ENCODE data around the gene NIPBL. TPM values are rescaled to one million over a fixed set of nuclear protein-coding genes. Genes with fewer than 3 reads are reported as not detected.
"Not testable (repeated sequence)": the region's sequence is repeated elsewhere in the genome, so short reads cannot be mapped to it uniquely, and the experiment has no call there.

The NIPBL gene
- total RNA-seq, 1 experiment from 2014 or later, result 45.1 TPM

DNA sequence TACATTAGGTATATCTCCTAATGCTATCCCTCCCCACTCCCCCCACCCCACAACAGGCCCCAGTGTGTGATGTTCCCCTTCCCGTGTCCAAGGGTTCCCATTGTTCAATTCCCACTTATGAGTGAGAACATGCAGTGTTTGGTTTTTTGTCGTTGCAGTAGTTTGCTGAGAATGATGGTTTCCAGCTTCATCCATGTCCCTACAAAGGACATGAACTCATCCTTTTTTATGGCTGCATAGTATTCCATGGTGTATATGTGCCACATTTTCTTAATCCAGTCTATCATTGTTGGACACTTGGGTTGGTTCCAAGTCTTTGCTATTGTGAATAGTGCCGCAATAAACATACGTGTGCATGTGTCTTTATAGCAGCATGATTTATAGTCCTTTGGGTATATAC lies 40.0 kb downstream of the NIPBL start:
- H3K27me3 ChIP-seq (ENCODE audit: insufficient read depth, low read length); ATAC-seq; H3K9me2 ChIP-seq (ENCODE audit: insufficient read depth); intact Hi-C loops (cut with micrococcal nuclease); H3K9me3 ChIP-seq (ENCODE audit: control insufficient read depth in 1 of 2, insufficient read depth in 1 of 2, low read depth in 1 of 2, low read length in 2 of 2); H3K4me3 ChIP-seq (replicated peaks in 1 of 2; ENCODE audit: low read depth in 1 of 2, low read length in 2 of 2); H3K9ac ChIP-seq (ENCODE audit: low read length); RAD21 ChIA-PET (ENCODE audit: low non-redundant PET in 1 of 2, low total read pairs in 2 of 2, uncharacterized antibody in 2 of 2, unreplicated experiment in 2 of 2); H2AFZ ChIP-seq (ENCODE audit: low read depth, low read length, poor library complexity, severe bottlenecking); CTCF ChIA-PET; H3K27ac ChIP-seq (ENCODE audit: low read depth, low read length); H3K36me3 ChIP-seq (ENCODE audit: control insufficient read depth in 1 of 2, insufficient read depth in 2 of 2, low read length in 2 of 2); H4K20me1 ChIP-seq (ENCODE audit: insufficient read depth); DNase-seq (ENCODE audit: low read depth, low spot score); H3K4me1 ChIP-seq (ENCODE audit: control insufficient read depth in 1 of 2, insufficient read depth in 2 of 2, low read length in 2 of 2); POLR2A ChIA-PET; H3K4me2 ChIP-seq (ENCODE audit: low read length); BruUV-seq (replicated peaks): not testable (repeated sequence)
- peaks cover 76% of the 10 kb centered on the region for H3K79me2 ChIP-seq (ENCODE audit: insufficient read depth, low read length)

DNA sequence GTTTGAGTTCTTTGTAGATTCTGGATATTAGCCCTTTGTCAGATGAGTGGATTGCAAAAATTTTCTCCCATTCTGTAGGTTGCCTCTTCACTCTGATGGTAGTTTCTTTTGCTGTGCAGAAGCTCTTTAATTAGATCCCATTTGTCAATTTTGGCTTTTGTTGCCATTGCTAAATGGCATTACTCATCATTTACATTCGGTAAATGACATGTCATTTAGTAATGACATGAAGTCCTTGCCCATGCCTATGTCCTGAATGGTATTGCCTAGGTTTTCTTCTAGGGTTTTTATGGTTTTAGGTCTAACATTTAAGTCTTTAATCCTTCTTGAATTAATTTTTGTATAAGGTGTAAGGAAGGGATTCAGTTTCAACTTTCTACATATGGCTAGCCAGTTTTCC lies 40.8 kb downstream of the NIPBL start:
- H3K27ac ChIP-seq (ENCODE audit: low read depth, low read length); CTCF ChIA-PET; H3K4me2 ChIP-seq (ENCODE audit: low read length); RAD21 ChIA-PET (ENCODE audit: low non-redundant PET in 1 of 2, low total read pairs in 2 of 2, uncharacterized antibody in 2 of 2, unreplicated experiment in 2 of 2); H3K4me3 ChIP-seq (replicated peaks in 1 of 2; ENCODE audit: low read depth in 1 of 2, low read length in 2 of 2); H3K9me3 ChIP-seq (ENCODE audit: control insufficient read depth in 1 of 2, insufficient read depth in 1 of 2, low read depth in 1 of 2, low read length in 2 of 2); H3K9ac ChIP-seq (ENCODE audit: low read length); H3K4me1 ChIP-seq (ENCODE audit: control insufficient read depth in 1 of 2, insufficient read depth in 2 of 2, low read length in 2 of 2); ATAC-seq; H3K9me2 ChIP-seq (ENCODE audit: insufficient read depth); H3K36me3 ChIP-seq (ENCODE audit: control insufficient read depth in 1 of 2, insufficient read depth in 2 of 2, low read length in 2 of 2); DNase-seq (ENCODE audit: low read depth, low spot score); BruUV-seq (replicated peaks); H4K20me1 ChIP-seq (ENCODE audit: insufficient read depth); H3K27me3 ChIP-seq (ENCODE audit: insufficient read depth, low read length); POLR2A ChIA-PET; H2AFZ ChIP-seq (ENCODE audit: low read depth, low read length, poor library complexity, severe bottlenecking); intact Hi-C loops (cut with micrococcal nuclease): not testable (repeated sequence)
- peaks cover 76% of the 10 kb centered on the region for H3K79me2 ChIP-seq (ENCODE audit: insufficient read depth, low read length)

DNA sequence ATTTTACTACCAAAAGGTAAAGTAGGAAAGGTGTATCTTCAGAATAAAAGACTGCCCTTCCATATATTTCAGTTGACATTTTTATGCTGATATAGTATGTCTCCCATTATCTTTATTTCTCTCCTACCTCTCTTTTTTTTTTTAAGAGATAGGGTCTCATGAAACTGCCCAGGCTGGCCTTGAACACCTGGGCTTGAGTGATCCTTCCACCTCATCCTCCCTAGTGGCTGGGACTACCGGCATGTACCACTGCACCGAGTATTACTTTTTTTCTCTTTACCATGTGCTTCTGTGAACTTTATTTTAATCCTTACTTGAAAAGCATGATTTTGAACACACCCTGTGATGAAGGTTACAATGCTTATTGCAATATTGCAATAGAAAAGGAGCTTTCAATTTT lies 42.7 kb downstream of the NIPBL start:
- H3K4me1 ChIP-seq (ENCODE audit: control insufficient read depth in 1 of 2, insufficient read depth in 2 of 2, low read length in 2 of 2), result no peaks in the 10 kb centered on the region
- intact Hi-C loops (cut with micrococcal nuclease), result no loop called here
- CTCF ChIA-PET, result interaction anchor here (0.8 to 1.1 kb wide), 2 partner anchors 25 to 27 kb away, joined by 3 to 4 read pairs; no protein-coding TSS in a partner anchor
- no peak overlapping the region for H3K9ac ChIP-seq (ENCODE audit: low read length)
- peaks cover 77% of the 10 kb centered on the region for H3K79me2 ChIP-seq (ENCODE audit: insufficient read depth, low read length)
- H3K36me3 ChIP-seq (ENCODE audit: control insufficient read depth in 1 of 2, insufficient read depth in 2 of 2, low read length in 2 of 2), result no peaks in the 10 kb centered on the region
- no peaks in the 10 kb centered on the region for H3K9me2 ChIP-seq (ENCODE audit: insufficient read depth)
- no TSS peak for BruUV-seq (replicated peaks)
- no peaks in the 10 kb centered on the region for H3K27me3 ChIP-seq (ENCODE audit: insufficient read depth, low read length)
- ATAC-seq (no peak), DNase-seq (ENCODE audit: low read depth, low spot score) (no peak)
- H4K20me1 ChIP-seq (ENCODE audit: insufficient read depth), result peaks cover 8% of the 10 kb centered on the region; the same call in 1 of the 2 replicates
- H2AFZ ChIP-seq (ENCODE audit: low read depth, low read length, poor library complexity, severe bottlenecking), result no peak overlapping the region
- H3K27ac ChIP-seq (ENCODE audit: low read depth, low read length), result no peak overlapping the region
- RAD21 ChIA-PET (ENCODE audit: low non-redundant PET in 1 of 2, low total read pairs in 2 of 2, uncharacterized antibody in 2 of 2, unreplicated experiment in 2 of 2), result no interaction called here
- H3K4me2 ChIP-seq (ENCODE audit: low read length), result no peak overlapping the region
- no peak for TF ChIP-seq CEBPB (IDR thresholded peaks at IDR 0.05; ENCODE audit: low read depth)
- TF ChIP-seq SRF (IDR thresholded peaks at IDR 0.05; ENCODE audit: low read depth), result no peak
- TF ChIP-seq TCF7L2 (IDR thresholded peaks at IDR 0.05; ENCODE audit: borderline replicate concordance, extremely low read depth, insufficient read depth, insufficient read length), result no peak
- TF ChIP-seq RAD21 (IDR thresholded peaks at IDR 0.05; ENCODE audit: low read depth), result no peak
- no peak for TF ChIP-seq SP1 (IDR thresholded peaks at IDR 0.05; ENCODE audit: low read depth)
- TF ChIP-seq, protein P1, sequence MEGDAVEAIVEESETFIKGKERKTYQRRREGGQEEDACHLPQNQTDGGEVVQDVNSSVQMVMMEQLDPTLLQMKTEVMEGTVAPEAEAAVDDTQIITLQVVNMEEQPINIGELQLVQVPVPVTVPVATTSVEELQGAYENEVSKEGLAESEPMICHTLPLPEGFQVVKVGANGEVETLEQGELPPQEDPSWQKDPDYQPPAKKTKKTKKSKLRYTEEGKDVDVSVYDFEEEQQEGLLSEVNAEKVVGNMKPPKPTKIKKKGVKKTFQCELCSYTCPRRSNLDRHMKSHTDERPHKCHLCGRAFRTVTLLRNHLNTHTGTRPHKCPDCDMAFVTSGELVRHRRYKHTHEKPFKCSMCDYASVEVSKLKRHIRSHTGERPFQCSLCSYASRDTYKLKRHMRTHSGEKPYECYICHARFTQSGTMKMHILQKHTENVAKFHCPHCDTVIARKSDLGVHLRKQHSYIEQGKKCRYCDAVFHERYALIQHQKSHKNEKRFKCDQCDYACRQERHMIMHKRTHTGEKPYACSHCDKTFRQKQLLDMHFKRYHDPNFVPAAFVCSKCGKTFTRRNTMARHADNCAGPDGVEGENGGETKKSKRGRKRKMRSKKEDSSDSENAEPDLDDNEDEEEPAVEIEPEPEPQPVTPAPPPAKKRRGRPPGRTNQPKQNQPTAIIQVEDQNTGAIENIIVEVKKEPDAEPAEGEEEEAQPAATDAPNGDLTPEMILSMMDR (IDR thresholded peaks at IDR 0.05 in 2 of 3, conservative IDR thresholded peaks at IDR 0.05 in 1 of 3; ENCODE audit: borderline replicate concordance in 1 of 3, insufficient read depth in 1 of 3, low read depth in 2 of 3, low read length in 2 of 3), result no peak
- TF ChIP-seq, protein P2, sequence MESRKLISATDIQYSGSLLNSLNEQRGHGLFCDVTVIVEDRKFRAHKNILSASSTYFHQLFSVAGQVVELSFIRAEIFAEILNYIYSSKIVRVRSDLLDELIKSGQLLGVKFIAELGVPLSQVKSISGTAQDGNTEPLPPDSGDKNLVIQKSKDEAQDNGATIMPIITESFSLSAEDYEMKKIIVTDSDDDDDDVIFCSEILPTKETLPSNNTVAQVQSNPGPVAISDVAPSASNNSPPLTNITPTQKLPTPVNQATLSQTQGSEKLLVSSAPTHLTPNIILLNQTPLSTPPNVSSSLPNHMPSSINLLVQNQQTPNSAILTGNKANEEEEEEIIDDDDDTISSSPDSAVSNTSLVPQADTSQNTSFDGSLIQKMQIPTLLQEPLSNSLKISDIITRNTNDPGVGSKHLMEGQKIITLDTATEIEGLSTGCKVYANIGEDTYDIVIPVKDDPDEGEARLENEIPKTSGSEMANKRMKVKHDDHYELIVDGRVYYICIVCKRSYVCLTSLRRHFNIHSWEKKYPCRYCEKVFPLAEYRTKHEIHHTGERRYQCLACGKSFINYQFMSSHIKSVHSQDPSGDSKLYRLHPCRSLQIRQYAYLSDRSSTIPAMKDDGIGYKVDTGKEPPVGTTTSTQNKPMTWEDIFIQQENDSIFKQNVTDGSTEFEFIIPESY (IDR thresholded peaks at IDR 0.05; ENCODE audit: extremely low read depth, insufficient replicate concordance, low read length), result no peak
- no peak overlapping the region for H3K4me3 ChIP-seq (replicated peaks in 1 of 2; ENCODE audit: low read depth in 1 of 2, low read length in 2 of 2)
- no peaks in the 10 kb centered on the region for H3K9me3 ChIP-seq (ENCODE audit: control insufficient read depth in 1 of 2, insufficient read depth in 1 of 2, low read depth in 1 of 2, low read length in 2 of 2)
- POLR2A ChIA-PET, result no interaction called here
